Endothelial cell of umbilical vein (primary cell): ENCODE measurements around the gene SLC6A1. TPM values are rescaled to one million over a fixed set of nuclear protein-coding genes. Genes with fewer than 3 reads are reported as not detected.

Source experiments
- BruUV-seq: library from RNA; stranded (reverse); fragments of 400-500 nt; replicated peaks from 2 replicates; lab custom pipeline; 2021; lab: Mats Ljungman, UMichigan
- CTCF ChIA-PET: fragments of 300-600, 350-600 bp; sonication (Branson Sonifier 250); formaldehyde crosslinking; loops from one replicate; lab custom pipeline; 2021; ENCODE audit warnings: antibody characterized with exemption, inconsistent platforms; lab: Charles Lee
- POLR2A ChIA-PET: fragments of 300-600, 350-600 bp; sonication (Branson Sonifier 250); formaldehyde crosslinking; loops from one replicate; lab custom pipeline; 2021; ENCODE audit warnings: antibody characterized with exemption, inconsistent platforms; lab: Charles Lee
- DNase-seq: peaks from one replicate; pipeline ENCODE4 v3.0.0-alpha.2; 2011; ENCODE audit warnings: low read depth, low spot score
- FAIRE-seq: peaks from 2 replicates; lab custom pipeline; 2011; peaks lifted over from hg19 to GRCh38; lab: Jason Lieb, UNC
- H2AFZ ChIP-seq: 2 replicates; pipeline ENCODE4 v1.6.0; 2012; ENCODE audit warnings: low read depth, low read length, control low read depth, inconsistent platforms
- H3K27ac ChIP-seq: 2 replicates; pipeline ENCODE4 v1.5.1; 2011; ENCODE audit warnings: low read depth, mild to moderate bottlenecking, control low read depth, low read length, moderate library complexity; ENCODE audit not compliant: insufficient read depth
- H3K27me3 ChIP-seq, 2 experiments: 2 replicates each; pipeline versions ENCODE4 v1.6.0 to v1.6.1; 2011; ENCODE audit warnings: low read length in 2 of 2, mixed read lengths in 1 of 2; ENCODE audit not compliant: control insufficient read depth in 2 of 2, insufficient read depth in 2 of 2
- H3K36me3 ChIP-seq, 2 experiments: 2 replicates in 1 of 2; 3 replicates in 1 of 2; pipeline ENCODE4 v1.5.1; 2011; ENCODE audit warnings: low read length in 2 of 2, mild to moderate bottlenecking in 1 of 2, moderate library complexity in 1 of 2; ENCODE audit not compliant: control insufficient read depth in 2 of 2, insufficient read depth in 2 of 2; ENCODE audit errors: extremely low read depth in 1 of 2
- H3K4me1 ChIP-seq: 3 replicates; pipeline ENCODE4 v1.5.1; 2011; ENCODE audit warnings: mild to moderate bottlenecking, low read length; ENCODE audit not compliant: control insufficient read depth, insufficient read depth; ENCODE audit errors: extremely low read depth
- H3K4me2 ChIP-seq: 2 replicates; pipeline ENCODE4 v1.6.1; 2011; ENCODE audit warnings: low read length, control low read depth, mixed read lengths; ENCODE audit not compliant: insufficient read depth
- H3K4me3 ChIP-seq, 3 experiments: fragments of 200-600 bp in 1 of 3; sonication (generic), shearing (Covaris generic) in 1 of 3; replicated peaks in 1 of 3; 2 replicates each; pipeline ENCODE4 v1.5.1; 2011 to 2016; ENCODE audit warnings: control low read depth in 3 of 3, low read length in 3 of 3, mild to moderate bottlenecking in 2 of 3, inconsistent platforms in 1 of 3, low read depth in 1 of 3, moderate library complexity in 1 of 3; ENCODE audit not compliant: insufficient read depth in 1 of 3
- H3K79me2 ChIP-seq: 2 replicates; pipeline ENCODE4 v1.6.0; 2012; ENCODE audit warnings: low read length, inconsistent platforms; ENCODE audit not compliant: control insufficient read depth, insufficient read depth
- H3K9ac ChIP-seq: replicated peaks from 2 replicates; pipeline ENCODE3; 2011; ENCODE audit warnings: low read length, control low read depth; ENCODE audit not compliant: insufficient read depth; ENCODE audit errors: extremely low read depth
- H3K9me1 ChIP-seq: replicated peaks from 3 replicates; pipeline ENCODE4 v1.6.0; 2011; ENCODE audit warnings: mild to moderate bottlenecking, low read length; ENCODE audit not compliant: control insufficient read depth, insufficient read depth; ENCODE audit errors: extremely low read depth
- H3K9me3 ChIP-seq: replicated peaks from 2 replicates; pipeline ENCODE4 v1.5.1; 2012; ENCODE audit warnings: low read length, inconsistent platforms; ENCODE audit not compliant: control insufficient read depth, insufficient read depth
- H4K20me1 ChIP-seq: replicated peaks from 2 replicates; pipeline ENCODE3; 2011; ENCODE audit warnings: mild to moderate bottlenecking, low read length; ENCODE audit not compliant: control insufficient read depth, insufficient read depth; ENCODE audit errors: extremely low read depth
- EZH2 ChIP-seq: IDR thresholded peaks from 2 replicates; pipeline ENCODE4 v1.6.1; 2012; ENCODE audit warnings: borderline replicate concordance, low read depth, mild to moderate bottlenecking, moderate library complexity, low read length, inconsistent platforms; ENCODE audit not compliant: severe bottlenecking
- FOS ChIP-seq: IDR thresholded peaks from 2 replicates; pipeline ENCODE4 v1.6.1; 2011; ENCODE audit warnings: mild to moderate bottlenecking, low read length, moderate library complexity, borderline replicate concordance; ENCODE audit not compliant: insufficient read depth
- GATA2 ChIP-seq: IDR thresholded peaks from 2 replicates; pipeline ENCODE4 v1.7.0; 2011; ENCODE audit warnings: low read depth, mild to moderate bottlenecking, moderate library complexity, mixed read lengths, low read length; ENCODE audit not compliant: insufficient read length, insufficient read depth
- JUN ChIP-seq: IDR thresholded peaks from 2 replicates; pipeline ENCODE4 v1.6.1; 2011; ENCODE audit warnings: borderline replicate concordance, low read depth; ENCODE audit not compliant: insufficient read length, insufficient read depth
- MYC ChIP-seq: IDR thresholded peaks from one replicate; pipeline ENCODE4 v1.6.1; 2011; ENCODE audit warnings: mild to moderate bottlenecking, low read depth, low read length
- POLR2A ChIP-seq: IDR thresholded peaks from 2 replicates; pipeline ENCODE4 v1.6.1; 2012; ENCODE audit warnings: low read depth, mild to moderate bottlenecking, control low read depth, low read length
- POLR2AphosphoS5 ChIP-seq: IDR thresholded peaks from 2 replicates; pipeline ENCODE4 v1.6.1; 2012; ENCODE audit warnings: low read depth, mild to moderate bottlenecking, control low read depth, low read length, moderate library complexity; ENCODE audit not compliant: insufficient read depth
- dilution Hi-C: fragments of 300-500 bp; cut with MboI; formaldehyde crosslinking; loops from one replicate; pipeline ENCODE4 v1.15.0; 2019; ENCODE audit warnings: low sequenced_read_pairs; ENCODE audit not compliant: extremely low pct_ligation_motif_present
- intact Hi-C: fragments of 100-400 bp; cut with micrococcal nuclease; formaldehyde crosslinking; loops from one replicate; pipeline ENCODE4 v1.10.0; 2022
- polyA plus RNA-seq, 4 experiments: library from polyadenylated mRNA; depleted of rRNA in 3 of 4; stranded (reverse) in 3 of 4; unstranded in 1 of 4; fragments of >200 nt; gene quantifications; 2 replicates each; pipeline versions ENCODE4 v1.2.1 to v1.2.3, GENCODE V29; 2011 to 2012; ENCODE audit warnings: missing spikeins in 1 of 4
- total RNA-seq: library from RNA; stranded (reverse); gene quantifications from 2 replicates; pipeline ENCODE4 v1.2.3, GENCODE V29; 2021
- TF ChIP-seq, protein P1 (sequence below), 2 donors: IDR thresholded peaks; 1 replicate in 1 of 2; 2 replicates in 1 of 2; pipeline ENCODE4 v1.5.1; 2011; ENCODE audit warnings: low read length in 2 of 2, mild to moderate bottlenecking in 2 of 2, moderate library complexity in 2 of 2, control low read depth in 1 of 2, inconsistent platforms in 1 of 2, low read depth in 1 of 2; ENCODE audit not compliant: insufficient read depth in 1 of 2; ENCODE audit errors: extremely low read depth in 1 of 2
- TF ChIP-seq, protein P2 (sequence below): IDR thresholded peaks from 2 replicates; pipeline ENCODE4 v1.6.1; 2011; ENCODE audit not compliant: insufficient read depth, insufficient read length

SLC6A1 gene
- total and polyA plus RNA-seq, 2 donors (not counting 3 experiments of a cell fraction or from before 2014, with no cell fraction given), result not detected

DNA sequence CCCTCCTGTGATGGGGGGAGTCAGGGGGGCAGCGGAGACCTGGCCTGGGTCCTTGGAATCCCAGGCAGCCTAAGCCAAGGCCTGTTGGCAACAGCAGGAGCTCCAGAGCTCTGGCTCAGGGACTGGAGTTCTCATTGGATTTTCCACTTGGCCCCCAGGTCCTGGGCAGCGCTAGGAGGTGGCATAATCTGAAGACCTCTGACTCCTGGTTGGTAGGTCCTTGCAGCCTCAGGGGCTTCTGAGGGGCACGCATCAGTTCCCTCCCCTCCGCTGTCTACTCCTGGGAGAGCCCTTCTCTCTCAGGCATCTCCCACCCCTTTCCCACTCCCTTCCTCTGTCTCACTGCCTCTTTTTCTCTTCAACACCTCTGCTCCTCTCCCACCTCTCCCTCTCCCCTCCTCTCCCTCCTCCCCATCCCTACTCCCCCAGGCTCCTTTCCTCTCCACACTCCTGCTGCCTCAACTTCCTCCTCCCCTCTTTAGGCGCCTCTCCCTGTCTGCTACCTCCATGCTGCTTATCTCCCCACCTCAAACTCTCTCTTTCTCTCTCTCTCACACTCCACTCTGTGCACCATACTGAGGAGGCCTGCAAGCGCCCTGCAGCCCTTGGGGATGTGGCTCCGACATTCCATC is 41.1 kb upstream of the SLC6A1 start:
- H3K79me2 ChIP-seq, result no peaks in the 10 kb centered on the region
- H3K27ac ChIP-seq, result no peak overlapping the region
- H3K9ac ChIP-seq, result no peak overlapping the region
- DNase-seq (no peak), FAIRE-seq (no peak)
- no peaks in the 10 kb centered on the region for H3K9me1 ChIP-seq
- no TSS peak for BruUV-seq
- H2AFZ ChIP-seq, result no peak overlapping the region
- intact Hi-C loops (loop anchor here (1.0 kb wide), 1 partner anchor 108 kb away; no protein-coding TSS in a partner anchor), dilution Hi-C loops (no loop called here)
- no peaks in the 10 kb centered on the region for H3K4me1 ChIP-seq
- TF ChIP-seq, protein P1, sequence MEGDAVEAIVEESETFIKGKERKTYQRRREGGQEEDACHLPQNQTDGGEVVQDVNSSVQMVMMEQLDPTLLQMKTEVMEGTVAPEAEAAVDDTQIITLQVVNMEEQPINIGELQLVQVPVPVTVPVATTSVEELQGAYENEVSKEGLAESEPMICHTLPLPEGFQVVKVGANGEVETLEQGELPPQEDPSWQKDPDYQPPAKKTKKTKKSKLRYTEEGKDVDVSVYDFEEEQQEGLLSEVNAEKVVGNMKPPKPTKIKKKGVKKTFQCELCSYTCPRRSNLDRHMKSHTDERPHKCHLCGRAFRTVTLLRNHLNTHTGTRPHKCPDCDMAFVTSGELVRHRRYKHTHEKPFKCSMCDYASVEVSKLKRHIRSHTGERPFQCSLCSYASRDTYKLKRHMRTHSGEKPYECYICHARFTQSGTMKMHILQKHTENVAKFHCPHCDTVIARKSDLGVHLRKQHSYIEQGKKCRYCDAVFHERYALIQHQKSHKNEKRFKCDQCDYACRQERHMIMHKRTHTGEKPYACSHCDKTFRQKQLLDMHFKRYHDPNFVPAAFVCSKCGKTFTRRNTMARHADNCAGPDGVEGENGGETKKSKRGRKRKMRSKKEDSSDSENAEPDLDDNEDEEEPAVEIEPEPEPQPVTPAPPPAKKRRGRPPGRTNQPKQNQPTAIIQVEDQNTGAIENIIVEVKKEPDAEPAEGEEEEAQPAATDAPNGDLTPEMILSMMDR (IDR thresholded peaks at IDR 0.05; ENCODE audit: extremely low read depth in 1 of 2, insufficient read depth in 1 of 2, low read depth in 1 of 2, low read length in 2 of 2), result no peak
- no peak for TF ChIP-seq EZH2
- TF ChIP-seq, protein P2, sequence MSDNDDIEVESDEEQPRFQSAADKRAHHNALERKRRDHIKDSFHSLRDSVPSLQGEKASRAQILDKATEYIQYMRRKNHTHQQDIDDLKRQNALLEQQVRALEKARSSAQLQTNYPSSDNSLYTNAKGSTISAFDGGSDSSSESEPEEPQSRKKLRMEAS, result no peak
- TF ChIP-seq POLR2AphosphoS5, result no peak
- TF ChIP-seq POLR2A, result no peak
- no peak for TF ChIP-seq JUN
- no peak for TF ChIP-seq MYC
- TF ChIP-seq FOS, result no peak
- TF ChIP-seq GATA2, result no peak
- ChIA-PET CTCF (interaction anchor here (0.6 to 1.3 kb wide), 11 partner anchors 8 to 204 kb away, joined by 3 to 35 read pairs (median 3); partner anchors contain the start of gene HRH1), POLR2A (no interaction called here)
- H3K4me3 ChIP-seq, result no peak overlapping the region
- no peaks in the 10 kb centered on the region for H3K27me3 ChIP-seq
- H3K36me3 ChIP-seq, result no peaks in the 10 kb centered on the region
- no peaks in the 10 kb centered on the region for H3K9me3 ChIP-seq
- no peak overlapping the region for H3K4me2 ChIP-seq
- H4K20me1 ChIP-seq, result no peaks in the 10 kb centered on the region
